GM12864 (cell line): Measurements from ENCODE around the gene CDC14B.
A peak's percentile ranks its signal among the peaks of the same experiment; 100 is the strongest.
"Not testable (repeated sequence)": the region's sequence is repeated elsewhere in the genome, so short reads cannot be mapped to it uniquely, and the experiment has no call there.

ENCODE experiments used
- DNase-seq: peaks from one replicate; pipeline ENCODE4 v3.0.0-alpha.2; 2011; ENCODE audit warnings: low read depth
- H3K4me3 ChIP-seq: 2 replicates; pipeline ENCODE4 v1.5.1; 2011; ENCODE audit warnings: mild to moderate bottlenecking, low read depth, low read length, control low read depth
- CTCF ChIP-seq: IDR thresholded peaks from 2 replicates; pipeline ENCODE4 v1.5.1; 2011; ENCODE audit warnings: low read depth, mild to moderate bottlenecking, moderate library complexity, low read length, control low read depth, inconsistent platforms; ENCODE audit errors: missing control alignments

Gene CDC14B

GRCh38 chr9:96585426-96585825, 34.2 kb downstream of the CDC14B start:
- TF ChIP-seq CTCF = no peak
- no peak for DNase-seq
- no peak overlapping the region for H3K4me3 ChIP-seq

GRCh38 chr9:96582199-96582598, 37.4 kb downstream of the CDC14B start:
- not testable (repeated sequence) for H3K4me3 ChIP-seq, DNase-seq

- TF ChIP-seq CTCF = no peak
- H3K4me3 ChIP-seq = no peak overlapping the region
- no peak for DNase-seq
These were observed 37.9 kb downstream of the CDC14B start for GRCh38 chr9:96581786-96582185.

- no peak for DNase-seq
- TF ChIP-seq CTCF = no peak
- no peak overlapping the region for H3K4me3 ChIP-seq
These were observed 38.3 kb downstream of the CDC14B start for GRCh38 chr9:96581301-96581700.

- no peak overlapping the region for H3K4me3 ChIP-seq
- DNase-seq = no peak
- TF ChIP-seq CTCF = no peak
These were observed 44.7 kb downstream of the CDC14B start for GRCh38 chr9:96574931-96575351.

GRCh38 chr9:96574455-96574854, 45.2 kb downstream of the CDC14B start:
- DNase-seq = no peak
- TF ChIP-seq CTCF = no peak
- no peak overlapping the region for H3K4me3 ChIP-seq

- peak overlapping the region; percentile 81 for H3K4me3 ChIP-seq
- DNase-seq = no peak
These were observed 52.4 kb downstream of the CDC14B start for GRCh38 chr9:96567203-96567700.

More at GRCh38 chr9:96567203-96567700, 52.4 kb downstream of the CDC14B start:
- no peak for TF ChIP-seq CTCF
